Spinal cord (tissue), 10 donors: ENCODE results near the gene DESI2. TPM values are rescaled to one million over a fixed set of nuclear protein-coding genes. Genes with fewer than 3 reads are reported as not detected.
A peak's percentile ranks its signal among the peaks of the same experiment; 100 is the strongest.
"Not testable (repeated sequence)": the region's sequence is repeated elsewhere in the genome, so short reads cannot be mapped to it uniquely, and the experiment has no call there.

Experiments used
- DNase-seq, 6 donors: peaks; one replicate each; pipeline versions ENCODE4 v3.0.0 to v3.0.0-alpha.2; 2013 to 2015; ENCODE audit warnings: low spot score in 6 of 6, low read depth in 4 of 6
- H3K27ac ChIP-seq: one replicate; pipeline ENCODE4 v1.5.1; 2013; ENCODE audit warnings: low read depth, low read length, control low read depth
- H3K27me3 ChIP-seq: one replicate; pipeline ENCODE4 v1.6.1; 2013; ENCODE audit warnings: low read length; ENCODE audit not compliant: control insufficient read depth, insufficient read depth
- H3K36me3 ChIP-seq: one replicate; pipeline ENCODE4 v1.6.1; 2013; ENCODE audit warnings: low read length; ENCODE audit not compliant: control insufficient read depth, insufficient read depth
- H3K4me1 ChIP-seq: one replicate; pipeline ENCODE4 v1.6.1; 2013; ENCODE audit warnings: low read length; ENCODE audit not compliant: control insufficient read depth, insufficient read depth
- H3K4me3 ChIP-seq: one replicate; pipeline ENCODE4 v1.5.1; 2013; ENCODE audit warnings: low read depth, low read length, control low read depth
- H3K9me3 ChIP-seq: one replicate; pipeline ENCODE4 v1.6.1; 2013; ENCODE audit warnings: low read length; ENCODE audit not compliant: control insufficient read depth, insufficient read depth
- WGBS: methylation state at CpG from one replicate; pipeline ENCODE4 v1.1.5; 2013; ENCODE audit warnings: missing lambda C conversion rate; ENCODE audit not compliant: insufficient coverage; 5-methylcytosine and 5-hydroxymethylcytosine counted together
- polyA plus RNA-seq, 2 donors: library from polyadenylated mRNA; unstranded; fragments of 120-200 nt; gene quantifications; one replicate each; pipeline ENCODE4 v1.2.1, GENCODE V29; 2013; ENCODE audit not compliant: insufficient read length in 2 of 2
- total RNA-seq, 2 donors: library from RNA; depleted of rRNA in 1 of 2; stranded (reverse); fragments of 120-200 nt in 1 of 2; fragments of >200 nt in 1 of 2; gene quantifications; one replicate each; pipeline versions ENCODE4 v1.2.3 to v1.2.4, GENCODE V29; 2013 to 2014
- donor health status: healthy.

The DESI2 gene
- total and polyA plus RNA-seq, 4 donors, result 31.9 to 51.8 (median 41.4) TPM

GRCh38 chr1:244653439-244654107, 647 bp downstream of the DESI2 start:
- Histone ChIP-seq H3K27ac (peak overlapping the region; percentile 82), H3K9me3 (no peaks in the 10 kb centered on the region), H3K4me1 (no peaks in the 10 kb centered on the region), H3K36me3 (no peaks in the 10 kb centered on the region), H3K27me3 (no peaks in the 10 kb centered on the region), H3K4me3 (peak overlapping the region; percentile 87)
- DNase-seq, result peak in 1 of 6 donors; percentile 44
- 0% methylated on average over 28 of the region's 34 CpGs for WGBS

- peak in 2 of 6 donors; percentile 3 to 12 for DNase-seq
- peak overlapping the region; percentile 26 for H3K27ac ChIP-seq
- peak overlapping the region; percentile 87 for H3K4me3 ChIP-seq
- H3K9me3 ChIP-seq, result no peaks in the 10 kb centered on the region
- H3K36me3 ChIP-seq, result no peaks in the 10 kb centered on the region
- H3K27me3 ChIP-seq, result no peaks in the 10 kb centered on the region
- H3K4me1 ChIP-seq, result no peaks in the 10 kb centered on the region
- WGBS, result 9% methylated on average over 5 of the region's 8 CpGs
These were observed 1.4 kb downstream of the DESI2 start for GRCh38 chr1:244654108-244655038.

- H3K4me1 ChIP-seq, result no peaks in the 10 kb centered on the region
- DNase-seq, result no peak
- no peak overlapping the region for H3K27ac ChIP-seq
- no peaks in the 10 kb centered on the region for H3K27me3 ChIP-seq
- no CpG with 5 or more reads among the region's 1 CpG for WGBS
- no peaks in the 10 kb centered on the region for H3K36me3 ChIP-seq
- H3K9me3 ChIP-seq, result no peaks in the 10 kb centered on the region
- peak overlapping the region; percentile 87 for H3K4me3 ChIP-seq
These were observed 2.3 kb downstream of the DESI2 start for GRCh38 chr1:244655186-244655585.

GRCh38 chr1:244657421-244657820, 4.5 kb downstream of the DESI2 start:
- no peaks in the 10 kb centered on the region for H3K27me3 ChIP-seq
- H3K4me1 ChIP-seq, result no peaks in the 10 kb centered on the region
- no peak overlapping the region for H3K4me3 ChIP-seq
- H3K27ac ChIP-seq, result no peak overlapping the region
- WGBS, result no CpG with 5 or more reads among the region's 3 CpGs
- no peaks in the 10 kb centered on the region for H3K9me3 ChIP-seq
- DNase-seq, result no peak
- no peaks in the 10 kb centered on the region for H3K36me3 ChIP-seq

GRCh38 chr1:244659694-244660093, 6.8 kb downstream of the DESI2 start:
- H3K27ac ChIP-seq, result no peak overlapping the region
- H3K36me3 ChIP-seq, result no peaks in the 10 kb centered on the region
- WGBS, result 100% methylated on average over 1 of the region's 3 CpGs
- H3K27me3 ChIP-seq, result no peaks in the 10 kb centered on the region
- H3K4me1 ChIP-seq, result no peaks in the 10 kb centered on the region
- H3K9me3 ChIP-seq, result no peaks in the 10 kb centered on the region
- DNase-seq, result no peak
- H3K4me3 ChIP-seq, result no peak overlapping the region

GRCh38 chr1:244660595-244660994, 7.7 kb downstream of the DESI2 start:
- Histone ChIP-seq H3K9me3 (no peaks in the 10 kb centered on the region), H3K27ac (no peak overlapping the region), H3K4me1 (no peaks in the 10 kb centered on the region), H3K27me3 (no peaks in the 10 kb centered on the region), H3K36me3 (no peaks in the 10 kb centered on the region), H3K4me3 (no peak overlapping the region)
- WGBS, result no CpG with 5 or more reads among the region's 3 CpGs
- DNase-seq, result no peak

GRCh38 chr1:244661569-244662312, 8.8 kb downstream of the DESI2 start:
- not testable (repeated sequence) for H3K4me1 ChIP-seq, H3K27ac ChIP-seq
- WGBS, result no CpG with 5 or more reads among the region's 4 CpGs

GRCh38 chr1:244662599-244662998, 9.7 kb downstream of the DESI2 start:
- Histone ChIP-seq H3K36me3 (no peaks in the 10 kb centered on the region), H3K27me3 (no peaks in the 10 kb centered on the region), H3K4me3 (no peak overlapping the region), H3K27ac (no peak overlapping the region), H3K4me1 (no peaks in the 10 kb centered on the region), H3K9me3 (no peaks in the 10 kb centered on the region)
- WGBS, result 100% methylated on average over 2 of the region's 2 CpGs
- no peak for DNase-seq

More at GRCh38 chr1:244661569-244662312, 8.8 kb downstream of the DESI2 start:
- not testable (repeated sequence) for H3K4me3 ChIP-seq, H3K27me3 ChIP-seq, DNase-seq, H3K9me3 ChIP-seq, H3K36me3 ChIP-seq

GRCh38 chr1:244664353-244664752, 11.4 kb downstream of the DESI2 start:
- Histone ChIP-seq H3K36me3 (no peaks in the 10 kb centered on the region), H3K27me3 (no peaks in the 10 kb centered on the region), H3K27ac (no peak overlapping the region), H3K4me3 (no peak overlapping the region), H3K4me1 (no peaks in the 10 kb centered on the region), H3K9me3 (no peaks in the 10 kb centered on the region)
- DNase-seq, result no peak
- 93% methylated on average over 2 of the region's 3 CpGs for WGBS
